IMR-90 (cell line): Measurements from ENCODE around the gene FOXC1. TPM values are rescaled to one million over a fixed set of nuclear protein-coding genes. Genes with fewer than 3 reads are reported as not detected.

Source experiments
- ATAC-seq: fragments of 200-7000 bp; cut with Tn5 transposase; 2 replicates; pipeline ENCODE4 v1.9.1; 2020; ENCODE audit warnings: low read depth, mild to moderate bottlenecking, moderate library complexity
- BruUV-seq: library from RNA; stranded (reverse); fragments of 400-500 nt; replicated peaks from 2 replicates; lab custom pipeline; 2021; lab: Mats Ljungman, UMichigan
- CTCF ChIA-PET: fragments of 300-600 bp; formaldehyde crosslinking; extraction: SDS; loops from one replicate; lab custom pipeline; 2021; ENCODE audit warnings: antibody characterized with exemption; lab: Yijun Ruan, JAX
- POLR2A ChIA-PET: fragments of 300-600 bp; sonication (Branson Sonifier 250); formaldehyde crosslinking; loops from one replicate; lab custom pipeline; 2022; ENCODE audit warnings: antibody characterized with exemption; ENCODE audit not compliant: unreplicated experiment; lab: Charles Lee
- DNase-seq: peaks from one replicate; pipeline ENCODE4 v3.0.0; 2013
- H2AFZ ChIP-seq: replicated peaks from 2 replicates; pipeline ENCODE3; 2013; ENCODE audit warnings: low read length, mild to moderate bottlenecking; ENCODE audit not compliant: poor library complexity
- H2AK5ac ChIP-seq: 2 replicates; pipeline ENCODE4 v1.6.1; 2013; ENCODE audit warnings: low read depth, low read length, inconsistent platforms
- H2AK9ac ChIP-seq: replicated peaks from 2 replicates; pipeline ENCODE3; 2013; ENCODE audit warnings: mild to moderate bottlenecking, low read depth, low read length, moderate library complexity; ENCODE audit not compliant: poor library complexity
- H2BK120ac ChIP-seq: 2 replicates; pipeline ENCODE4 v1.6.1; 2013; ENCODE audit warnings: low read depth, low read length, inconsistent platforms
- H2BK15ac ChIP-seq: 3 replicates; pipeline ENCODE4 v1.6.1; 2013; ENCODE audit warnings: low read depth, low read length, inconsistent platforms
- H2BK20ac ChIP-seq: 2 replicates; pipeline ENCODE4 v1.6.1; 2013; ENCODE audit warnings: low read depth, mild to moderate bottlenecking, inconsistent platforms, low read length, moderate library complexity
- H2BK5ac ChIP-seq: 2 replicates; pipeline ENCODE4 v1.6.1; 2013; ENCODE audit warnings: mild to moderate bottlenecking, low read depth, low read length, inconsistent platforms; ENCODE audit not compliant: poor library complexity, severe bottlenecking
- H3K14ac ChIP-seq: replicated peaks from 2 replicates; pipeline ENCODE4 v1.6.1; 2013; ENCODE audit warnings: low read depth, low read length, inconsistent platforms
- H3K18ac ChIP-seq: 2 replicates; pipeline ENCODE4 v1.6.1; 2013; ENCODE audit warnings: low read depth, low read length, control low read depth
- H3K23ac ChIP-seq: 2 replicates; pipeline ENCODE4 v1.6.1; 2013; ENCODE audit warnings: low read depth, low read length, inconsistent platforms
- H3K27ac ChIP-seq: 2 replicates; pipeline ENCODE4 v1.5.1; 2013; ENCODE audit warnings: mild to moderate bottlenecking, control low read depth, low read length; ENCODE audit not compliant: insufficient read depth
- H3K27me3 ChIP-seq: 2 replicates; pipeline ENCODE4 v1.6.1; 2013; ENCODE audit warnings: low read length; ENCODE audit not compliant: control insufficient read depth, insufficient read depth
- H3K36me3 ChIP-seq: 2 replicates; pipeline ENCODE4 v1.6.1; 2013; ENCODE audit warnings: low read length, mixed read lengths; ENCODE audit not compliant: control insufficient read depth, insufficient read depth
- H3K4ac ChIP-seq: 2 replicates; pipeline ENCODE4 v1.6.1; 2013; ENCODE audit warnings: low read depth, low read length, inconsistent platforms
- H3K4me1 ChIP-seq: 2 replicates; pipeline ENCODE4 v1.6.1; 2013; ENCODE audit warnings: low read length, mixed read lengths; ENCODE audit not compliant: control insufficient read depth, insufficient read depth
- H3K4me2 ChIP-seq: 2 replicates; pipeline ENCODE4 v1.6.1; 2013; ENCODE audit warnings: low read depth, mild to moderate bottlenecking, control low read depth, low read length, moderate library complexity
- H3K4me3 ChIP-seq: 2 replicates; pipeline ENCODE4 v1.5.1; 2013; ENCODE audit warnings: low read depth, mild to moderate bottlenecking, control low read depth, low read length, moderate library complexity; ENCODE audit not compliant: insufficient read depth
- H3K56ac ChIP-seq: 2 replicates; pipeline ENCODE4 v1.6.1; 2013; ENCODE audit warnings: low read length, inconsistent platforms; ENCODE audit not compliant: insufficient read depth; ENCODE audit errors: extremely low read depth
- H3K79me1 ChIP-seq, 2 experiments: 2 replicates each; pipeline ENCODE4 v1.6.1; 2013; ENCODE audit warnings: low read length in 2 of 2, inconsistent platforms in 1 of 2, low read depth in 1 of 2
- H3K9ac ChIP-seq: 2 replicates; pipeline ENCODE4 v1.6.1; 2013; ENCODE audit warnings: low read depth, low read length, control low read depth
- H3K9me1 ChIP-seq: 2 replicates; pipeline ENCODE4 v1.6.1; 2013; ENCODE audit warnings: low read length, inconsistent platforms; ENCODE audit not compliant: insufficient read depth
- H3K9me3 ChIP-seq: 2 replicates; pipeline ENCODE4 v1.6.1; 2013; ENCODE audit warnings: low read length; ENCODE audit not compliant: control insufficient read depth, insufficient read depth
- H4K20me1 ChIP-seq: 2 replicates; pipeline ENCODE4 v1.6.1; 2013; ENCODE audit warnings: low read length, inconsistent platforms; ENCODE audit not compliant: insufficient read depth
- H4K5ac ChIP-seq: 2 replicates; pipeline ENCODE4 v1.6.1; 2013; ENCODE audit warnings: mild to moderate bottlenecking, low read depth, low read length, control low read depth
- H4K8ac ChIP-seq, 2 experiments: 2 replicates each; pipeline ENCODE4 v1.6.1; 2013; ENCODE audit warnings: low read depth in 2 of 2, low read length in 2 of 2, control low read depth in 1 of 2, inconsistent platforms in 1 of 2
- H4K91ac ChIP-seq: 2 replicates; pipeline ENCODE4 v1.6.1; 2013; ENCODE audit warnings: low read depth, low read length, inconsistent platforms; ENCODE audit not compliant: insufficient read depth
- BHLHE40 ChIP-seq: fragments of 150-350 bp; IDR thresholded peaks from 2 replicates; pipeline ENCODE4 v1.6.1; 2016; ENCODE audit warnings: mild to moderate bottlenecking, low read depth, low read length
- CEBPB ChIP-seq: IDR thresholded peaks from 2 replicates; pipeline ENCODE4 v1.6.1; 2012; ENCODE audit warnings: low read depth, low read length, improper control_type of control experiment
- CHD1 ChIP-seq: IDR thresholded peaks from 2 replicates; pipeline ENCODE4 v1.6.1; 2012; ENCODE audit warnings: low read depth, low read length, improper control_type of control experiment
- FOS ChIP-seq: fragments of 150-350 bp; IDR thresholded peaks from 2 replicates; pipeline ENCODE4 v1.6.1; 2016; ENCODE audit warnings: low read depth, low read length
- MAFK ChIP-seq: IDR thresholded peaks from 2 replicates; pipeline ENCODE4 v1.6.1; 2012; ENCODE audit warnings: low read depth, low read length, improper control_type of control experiment
- MAZ ChIP-seq: IDR thresholded peaks from 2 replicates; pipeline ENCODE4 v1.6.1; 2012; ENCODE audit warnings: low read depth, mild to moderate bottlenecking, low read length, improper control_type of control experiment, moderate library complexity, borderline replicate concordance
- MXI1 ChIP-seq: IDR thresholded peaks from 2 replicates; pipeline ENCODE4 v1.6.1; 2012; ENCODE audit warnings: low read depth, mild to moderate bottlenecking, low read length, moderate library complexity, borderline replicate concordance
- NFE2L2 ChIP-seq: fragments of 150-350 bp; IDR thresholded peaks from 2 replicates; pipeline ENCODE4 v1.6.1; 2016; ENCODE audit warnings: low read depth, mild to moderate bottlenecking, low read length
- POLR2A ChIP-seq: IDR thresholded peaks from 2 replicates; pipeline ENCODE4 v1.6.1; 2012; ENCODE audit warnings: mild to moderate bottlenecking, low read depth, low read length
- RAD21 ChIP-seq: IDR thresholded peaks from 2 replicates; pipeline ENCODE4 v1.6.1; 2012; ENCODE audit warnings: low read length, improper control_type of control experiment
- RCOR1 ChIP-seq: IDR thresholded peaks from 2 replicates; pipeline ENCODE4 v1.6.1; 2012; ENCODE audit warnings: mild to moderate bottlenecking, low read length, improper control_type of control experiment; ENCODE audit not compliant: insufficient replicate concordance
- RFX5 ChIP-seq: IDR thresholded peaks from 2 replicates; pipeline ENCODE4 v1.8.0; 2012; ENCODE audit warnings: low read depth, mild to moderate bottlenecking, low read length, moderate library complexity
- SMC3 ChIP-seq: fragments of 150-350 bp; IDR thresholded peaks from 2 replicates; pipeline ENCODE4 v1.6.1; 2016; ENCODE audit warnings: low read depth, mild to moderate bottlenecking, antibody characterized with exemption, low read length, moderate library complexity
- WGBS, 2 experiments: methylation state at CpG; one replicate each; pipeline versions ENCODE4 v1.1.5 to v1.1.7; 2013; ENCODE audit warnings: missing lambda C conversion rate in 2 of 2; ENCODE audit not compliant: insufficient read length in 1 of 2; ENCODE audit errors: extremely low coverage in 2 of 2; 5-methylcytosine and 5-hydroxymethylcytosine counted together
- dilution Hi-C: fragments of 300-500 bp; cut with HindIII; formaldehyde crosslinking; loops from one replicate; pipeline ENCODE4 v1.14.3; 2018; ENCODE audit warnings: low sequenced_read_pairs; ENCODE audit not compliant: unreplicated experiment
- in situ Hi-C: fragments of 300-500 bp; cut with MboI; formaldehyde crosslinking; loops from 3 replicates; pipeline ENCODE4 v1.14.3; 2019; ENCODE audit warnings: low sequenced_read_pairs, inconsistent platforms, mixed read lengths
- intact Hi-C: fragments of 100-400 bp; cut with micrococcal nuclease; formaldehyde crosslinking; loops from 2 replicates; pipeline ENCODE4 v1.10.0; 2022
- polyA plus RNA-seq, 3 experiments: library from polyadenylated mRNA; depleted of rRNA; stranded (reverse); fragments of >200 nt; gene quantifications; 2 replicates each; pipeline ENCODE4 v1.2.3, GENCODE V29; 2012; ENCODE audit warnings: low replicate concordance in 1 of 3
- total RNA-seq: library from RNA; depleted of rRNA; stranded (reverse); fragments of >200 nt; gene quantifications from 2 replicates; pipeline ENCODE4 v1.2.3, GENCODE V29; 2012
- TF ChIP-seq, protein P1 (sequence below): fragments of 150-350 bp; IDR thresholded peaks from 2 replicates; pipeline ENCODE4 v1.6.1; 2016; ENCODE audit warnings: low read depth, mild to moderate bottlenecking, low read length, moderate library complexity, borderline replicate concordance
- TF ChIP-seq, protein P2 (sequence below): conservative IDR thresholded peaks from 2 replicates; pipeline ENCODE4 v1.5.1; 2012; ENCODE audit warnings: mild to moderate bottlenecking, low read depth, low read length, improper control_type of control experiment
- TF ChIP-seq, protein P3 (sequence below): fragments of 150-350 bp; IDR thresholded peaks from 2 replicates; pipeline ENCODE4 v1.6.1; 2017; ENCODE audit warnings: mild to moderate bottlenecking, antibody characterized with exemption, low read length, low read depth

Gene FOXC1
- total and polyA plus RNA-seq, 2 of the 4 experiments (the other 2 are of a cell fraction), result 1.3 to 4.0 TPM

DNA sequence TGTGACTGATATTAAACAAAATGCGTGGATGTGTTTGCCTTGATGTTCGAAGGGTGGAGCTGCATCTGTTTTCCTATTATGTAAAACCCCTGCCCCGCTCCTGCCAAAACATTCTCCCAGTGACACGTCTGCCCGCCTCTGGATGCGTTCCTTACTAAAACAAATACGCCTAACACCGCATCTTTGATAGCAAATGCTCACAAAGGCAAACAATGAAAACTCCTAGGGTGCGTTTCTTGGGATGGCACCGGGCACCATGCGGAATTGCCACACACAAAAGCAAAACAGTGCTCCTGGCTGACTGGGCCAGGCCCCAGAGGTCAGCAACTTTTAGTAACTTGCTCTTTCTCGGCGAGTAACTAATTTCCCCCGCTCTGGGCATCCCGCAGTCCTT, 9.0 kb upstream of the FOXC1 start:
- POLR2A ChIA-PET, result no interaction called here

More for the DNA sequence above, 9.0 kb upstream of the FOXC1 start:
- no peak for DNase-seq
- no peak overlapping the region for H3K27ac ChIP-seq
- no peak overlapping the region for H2BK5ac ChIP-seq
- no peaks in the 10 kb centered on the region for H4K20me1 ChIP-seq
- BruUV-seq, result no TSS peak
- H3K4me1 ChIP-seq, result peaks cover 11% of the 10 kb centered on the region
- H2BK20ac ChIP-seq, result no peak overlapping the region
- H3K23ac ChIP-seq, result no peak overlapping the region
- H2BK15ac ChIP-seq, result no peak overlapping the region
- no peak overlapping the region for H4K91ac ChIP-seq
- no peak overlapping the region for H2AFZ ChIP-seq
- no peak overlapping the region for H4K8ac ChIP-seq
- H3K14ac ChIP-seq, result no peak overlapping the region
- no peak overlapping the region for H3K9ac ChIP-seq
- peaks cover 12% of the 10 kb centered on the region; the same call in 1 of the 2 replicates for H3K27me3 ChIP-seq
- H3K18ac ChIP-seq, result no peak overlapping the region
- no peak overlapping the region for H4K5ac ChIP-seq
- intact Hi-C loops (loop anchor here (5.0 kb wide), 1 partner anchor 642 kb away; no protein-coding TSS in a partner anchor), dilution Hi-C loops (no loop called here), in situ Hi-C loops (loop anchor here (5.0 to 10.0 kb wide), 2 partner anchors 584 to 752 kb away; no protein-coding TSS in a partner anchor)
- no peak overlapping the region for H2AK5ac ChIP-seq
- no peak for TF ChIP-seq MAZ
- no peak for TF ChIP-seq MXI1
- no peak for TF ChIP-seq POLR2A
- no peak for TF ChIP-seq SMC3
- TF ChIP-seq FOS, result no peak
- TF ChIP-seq RFX5, result no peak
- no peak for TF ChIP-seq CEBPB
- no peak for TF ChIP-seq RAD21
- TF ChIP-seq, protein P1, sequence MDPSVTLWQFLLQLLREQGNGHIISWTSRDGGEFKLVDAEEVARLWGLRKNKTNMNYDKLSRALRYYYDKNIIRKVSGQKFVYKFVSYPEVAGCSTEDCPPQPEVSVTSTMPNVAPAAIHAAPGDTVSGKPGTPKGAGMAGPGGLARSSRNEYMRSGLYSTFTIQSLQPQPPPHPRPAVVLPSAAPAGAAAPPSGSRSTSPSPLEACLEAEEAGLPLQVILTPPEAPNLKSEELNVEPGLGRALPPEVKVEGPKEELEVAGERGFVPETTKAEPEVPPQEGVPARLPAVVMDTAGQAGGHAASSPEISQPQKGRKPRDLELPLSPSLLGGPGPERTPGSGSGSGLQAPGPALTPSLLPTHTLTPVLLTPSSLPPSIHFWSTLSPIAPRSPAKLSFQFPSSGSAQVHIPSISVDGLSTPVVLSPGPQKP, result no peak
- no peak for TF ChIP-seq NFE2L2
- no peak for TF ChIP-seq BHLHE40
- TF ChIP-seq RCOR1, result no peak
- no peak for TF ChIP-seq CHD1
- TF ChIP-seq, protein P2, sequence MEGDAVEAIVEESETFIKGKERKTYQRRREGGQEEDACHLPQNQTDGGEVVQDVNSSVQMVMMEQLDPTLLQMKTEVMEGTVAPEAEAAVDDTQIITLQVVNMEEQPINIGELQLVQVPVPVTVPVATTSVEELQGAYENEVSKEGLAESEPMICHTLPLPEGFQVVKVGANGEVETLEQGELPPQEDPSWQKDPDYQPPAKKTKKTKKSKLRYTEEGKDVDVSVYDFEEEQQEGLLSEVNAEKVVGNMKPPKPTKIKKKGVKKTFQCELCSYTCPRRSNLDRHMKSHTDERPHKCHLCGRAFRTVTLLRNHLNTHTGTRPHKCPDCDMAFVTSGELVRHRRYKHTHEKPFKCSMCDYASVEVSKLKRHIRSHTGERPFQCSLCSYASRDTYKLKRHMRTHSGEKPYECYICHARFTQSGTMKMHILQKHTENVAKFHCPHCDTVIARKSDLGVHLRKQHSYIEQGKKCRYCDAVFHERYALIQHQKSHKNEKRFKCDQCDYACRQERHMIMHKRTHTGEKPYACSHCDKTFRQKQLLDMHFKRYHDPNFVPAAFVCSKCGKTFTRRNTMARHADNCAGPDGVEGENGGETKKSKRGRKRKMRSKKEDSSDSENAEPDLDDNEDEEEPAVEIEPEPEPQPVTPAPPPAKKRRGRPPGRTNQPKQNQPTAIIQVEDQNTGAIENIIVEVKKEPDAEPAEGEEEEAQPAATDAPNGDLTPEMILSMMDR, result no peak
- TF ChIP-seq, protein P3, sequence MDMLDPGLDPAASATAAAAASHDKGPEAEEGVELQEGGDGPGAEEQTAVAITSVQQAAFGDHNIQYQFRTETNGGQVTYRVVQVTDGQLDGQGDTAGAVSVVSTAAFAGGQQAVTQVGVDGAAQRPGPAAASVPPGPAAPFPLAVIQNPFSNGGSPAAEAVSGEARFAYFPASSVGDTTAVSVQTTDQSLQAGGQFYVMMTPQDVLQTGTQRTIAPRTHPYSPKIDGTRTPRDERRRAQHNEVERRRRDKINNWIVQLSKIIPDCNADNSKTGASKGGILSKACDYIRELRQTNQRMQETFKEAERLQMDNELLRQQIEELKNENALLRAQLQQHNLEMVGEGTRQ, result no peak
- TF ChIP-seq MAFK, result no peak
- no peaks in the 10 kb centered on the region for H3K36me3 ChIP-seq
- H2BK120ac ChIP-seq, result no peak overlapping the region
- no peaks in the 10 kb centered on the region for H3K9me1 ChIP-seq
- H3K9me3 ChIP-seq, result no peaks in the 10 kb centered on the region
- peak overlapping the region; percentile 10 for H2AK9ac ChIP-seq
- no peak overlapping the region for H3K4ac ChIP-seq
- no peak overlapping the region for H3K56ac ChIP-seq
- no peak overlapping the region for H3K4me3 ChIP-seq
- ATAC-seq, result no peak
- WGBS, 2 experiments, result 93% methylated on average over 7 of the region's 15 CpGs; no CpG with 5 or more reads in 1 of the 2 experiments
- H3K79me1 ChIP-seq, result no peaks in the 10 kb centered on the region
- CTCF ChIA-PET, result no interaction called here
- H3K4me2 ChIP-seq, result no peak overlapping the region
